GM12892 (cell line): ENCODE results near the gene MYCBP.

Source experiments
- DNase-seq: peaks from one replicate; pipeline ENCODE4 v3.0.0; 2011; ENCODE audit not compliant: insufficient read length
- FAIRE-seq: peaks from 2 replicates; lab custom pipeline; 2011; peaks lifted over from hg19 to GRCh38; lab: Jason Lieb, UNC
- POLR2A ChIP-seq: IDR thresholded peaks from 2 replicates; pipeline ENCODE4 v1.6.1; 2011; ENCODE audit warnings: low read depth, low read length, control low read depth
- POLR2AphosphoS5 ChIP-seq: IDR thresholded peaks from 2 replicates; pipeline ENCODE4 v1.6.1; 2011; ENCODE audit warnings: low read depth, low read length, control low read depth
- TAF1 ChIP-seq: IDR thresholded peaks from 2 replicates; pipeline ENCODE4 v1.6.1; 2011; ENCODE audit warnings: low read depth, mild to moderate bottlenecking, control low read depth, low read length, borderline replicate concordance

Gene MYCBP

GRCh38 chr1:38814984-38815464, 58.1 kb downstream of the MYCBP start:
- FAIRE-seq (peak; percentile 36), DNase-seq (no peak)
- TF ChIP-seq TAF1: no peak
- TF ChIP-seq POLR2A: no peak
- TF ChIP-seq POLR2AphosphoS5: no peak

GRCh38 chr1:38814444-38814983, 58.6 kb downstream of the MYCBP start:
- FAIRE-seq (no peak), DNase-seq (no peak)
- TF ChIP-seq POLR2AphosphoS5 (no peak), POLR2A (no peak)

- DNase-seq (no peak), FAIRE-seq (no peak)
- TF ChIP-seq TAF1 (no peak), POLR2A (no peak), POLR2AphosphoS5 (no peak)
Measured at GRCh38 chr1:38812981-38813380, 60.2 kb downstream of the MYCBP start.
